Left lobe of liver (tissue), 2 donors: ENCODE data around the gene PPP1R11. TPM values are rescaled to one million over a fixed set of nuclear protein-coding genes. Genes with fewer than 3 reads are reported as not detected.
"Not testable (repeated sequence)": the region's sequence is repeated elsewhere in the genome, so short reads cannot be mapped to it uniquely, and the experiment has no call there.

Experiments used
- ATAC-seq: fragments of 200-7000 bp; cut with Tn5 transposase; one replicate; pipeline ENCODE4 v1.9.1; 2020; ENCODE audit warnings: mild to moderate bottlenecking, moderate library complexity
- DNase-seq: peaks from one replicate; pipeline ENCODE4 v3.0.0-alpha.2; 2020; ENCODE audit warnings: low spot score
- total RNA-seq: library from RNA; stranded (reverse); gene quantifications from one replicate; pipeline ENCODE4 v1.2.1, GENCODE V29; 2021
- donor health status: DM: no; HTN: no; CAD: no; lungs with moderate emphysema.
- donor health status: DM: no; HTN: yes; CAD: no.

PPP1R11 gene
- total RNA-seq, 1 donor from 2014 or later, result 21.7 TPM

DNA sequence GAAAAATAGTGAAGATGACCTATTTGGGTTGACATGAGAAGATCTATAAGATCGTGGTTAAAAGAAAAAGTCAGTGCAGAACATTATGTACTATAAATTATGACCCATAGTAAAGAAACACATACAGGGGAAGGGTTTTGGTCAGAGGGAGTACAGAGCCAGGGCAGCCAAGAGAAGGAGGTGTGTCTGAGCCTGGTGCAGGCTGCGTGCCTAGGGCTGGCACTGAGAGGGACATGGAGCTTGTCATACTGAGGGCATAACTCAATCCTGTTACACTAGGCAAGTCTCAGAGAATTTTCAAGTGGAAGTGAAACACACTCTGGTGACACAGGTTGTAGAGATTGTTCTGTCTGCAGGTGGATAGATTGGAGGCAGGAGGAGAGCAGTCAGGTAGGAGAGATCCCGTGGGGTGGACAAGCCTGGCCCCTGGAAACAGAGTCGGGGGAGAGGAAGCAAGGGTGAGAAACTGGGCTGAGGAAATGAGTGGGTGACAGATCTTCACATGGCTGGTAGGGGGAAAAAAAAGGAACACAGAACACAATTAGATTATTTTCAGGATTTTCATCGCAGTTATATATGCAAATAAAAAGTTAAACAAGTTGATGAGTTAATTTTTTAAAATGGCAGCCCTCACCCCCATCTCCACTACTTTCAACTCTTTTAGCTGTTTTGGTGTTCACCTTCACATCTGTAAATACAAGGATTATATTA lies 27.1 kb downstream of the PPP1R11 start:
- ATAC-seq, result no peak

DNA sequence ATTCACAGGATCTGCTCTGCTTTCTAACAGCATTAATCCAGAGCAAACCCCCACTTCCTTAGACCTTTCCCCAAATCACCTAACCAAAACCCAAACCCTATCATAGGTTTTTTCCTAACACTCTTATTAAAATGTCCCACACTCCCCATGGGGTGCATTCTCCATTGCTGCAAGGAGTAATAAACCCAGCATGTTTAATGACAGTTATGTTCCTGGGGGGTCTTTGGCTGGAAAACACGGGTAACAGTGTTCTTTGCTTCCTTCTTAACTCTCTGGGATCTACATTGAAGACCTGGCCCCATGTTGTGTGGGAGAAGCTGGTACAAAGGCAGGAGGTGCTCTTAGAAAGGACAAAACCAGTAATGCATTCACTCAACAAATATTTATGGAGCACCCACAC lies 29.8 kb downstream of the PPP1R11 start:
- ATAC-seq (no peak), DNase-seq (no peak)

More for the DNA sequence above, 27.1 kb downstream of the PPP1R11 start:
- DNase-seq, result no peak

GRCh38 chr6:30097902-30098768 lies 31.1 kb downstream of the PPP1R11 start:
- no peak for DNase-seq
- ATAC-seq, result no peak

- DNase-seq, result no peak
- ATAC-seq, result no peak
These were observed 33.2 kb downstream of the PPP1R11 start for GRCh38 chr6:30100154-30100553.

- ATAC-seq (peak; percentile 23), DNase-seq (peak; percentile 51)
These were observed 33.8 kb downstream of the PPP1R11 start for GRCh38 chr6:30100585-30101443.

DNA sequence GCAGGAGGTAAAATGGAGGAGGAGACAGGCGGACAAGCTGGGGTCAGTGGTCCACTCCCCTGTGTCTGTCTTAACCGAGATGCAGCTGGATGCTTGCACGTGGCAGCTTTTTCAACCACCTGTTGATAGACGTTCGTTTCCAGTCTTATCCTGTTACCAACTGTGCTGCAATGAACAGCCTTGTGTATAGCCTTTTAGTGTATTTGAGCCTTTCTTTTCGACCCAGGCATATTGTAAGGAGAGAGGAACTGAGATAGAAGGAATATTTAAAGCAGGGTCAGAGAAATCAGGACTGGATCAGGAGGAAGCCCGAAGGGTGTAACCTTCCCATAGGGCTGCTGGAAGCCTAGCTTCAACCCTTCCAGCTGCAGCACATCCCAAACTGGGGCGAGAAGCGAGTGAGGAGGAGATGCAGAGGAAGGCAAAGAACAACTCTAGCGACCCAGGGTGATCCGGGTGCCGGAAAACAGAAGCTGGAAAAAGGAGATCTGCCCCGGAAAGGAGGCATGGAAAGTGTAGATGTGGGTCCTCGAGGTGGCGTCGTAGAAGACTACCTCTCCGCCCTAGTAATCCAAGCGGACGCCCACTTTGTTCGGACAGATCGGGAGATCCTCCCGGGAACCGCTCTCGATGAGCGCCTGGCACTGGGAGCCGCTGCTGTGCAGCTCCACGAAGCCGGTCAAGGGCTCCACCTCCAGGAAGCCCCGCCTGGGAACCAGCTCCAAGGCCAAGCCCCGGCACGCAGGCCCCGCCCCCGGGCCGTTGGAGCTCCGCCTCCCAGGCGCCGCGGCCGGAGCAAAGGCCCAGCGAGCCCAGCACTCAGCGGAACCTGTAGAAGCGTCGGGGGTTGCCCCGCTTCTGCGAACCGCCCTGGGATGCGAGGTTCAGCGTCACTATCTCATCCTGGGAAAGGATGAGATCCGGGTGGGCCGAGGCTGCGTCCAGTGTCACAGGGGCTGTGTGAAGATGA lies 34.7 kb downstream of the PPP1R11 start:
- peak; percentile 91 for ATAC-seq

DNA sequence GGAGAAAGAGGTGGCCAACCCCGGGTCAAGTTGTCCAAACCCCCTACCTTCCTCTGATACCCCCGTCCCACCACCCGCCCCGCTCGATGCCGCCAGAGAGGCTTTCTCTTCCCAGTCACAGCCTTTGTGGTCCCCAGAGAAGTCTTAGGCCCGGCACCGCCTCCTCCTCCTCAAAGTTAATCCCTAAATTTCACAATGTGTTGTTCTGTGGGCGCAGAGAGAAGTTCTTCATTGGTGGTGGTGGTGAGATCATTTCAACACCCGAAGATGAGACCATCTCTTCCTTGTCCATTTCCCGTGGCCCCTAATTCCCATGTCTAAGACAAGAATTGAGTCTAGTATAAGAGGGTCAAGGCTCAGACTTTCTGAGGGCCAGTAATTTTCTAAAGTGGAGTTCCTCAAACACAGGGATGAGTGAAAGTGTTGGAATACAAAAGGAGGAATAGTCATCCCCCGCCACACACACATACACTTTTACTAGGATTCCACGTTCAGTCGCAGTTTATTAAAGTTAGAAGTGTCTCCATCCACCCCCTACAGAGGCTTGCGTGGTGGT lies 35.5 kb downstream of the PPP1R11 start:
- peak; percentile 2 for ATAC-seq
- DNase-seq, result no peak

More for the DNA sequence above, 34.7 kb downstream of the PPP1R11 start:
- DNase-seq, result peak; percentile 91

DNA sequence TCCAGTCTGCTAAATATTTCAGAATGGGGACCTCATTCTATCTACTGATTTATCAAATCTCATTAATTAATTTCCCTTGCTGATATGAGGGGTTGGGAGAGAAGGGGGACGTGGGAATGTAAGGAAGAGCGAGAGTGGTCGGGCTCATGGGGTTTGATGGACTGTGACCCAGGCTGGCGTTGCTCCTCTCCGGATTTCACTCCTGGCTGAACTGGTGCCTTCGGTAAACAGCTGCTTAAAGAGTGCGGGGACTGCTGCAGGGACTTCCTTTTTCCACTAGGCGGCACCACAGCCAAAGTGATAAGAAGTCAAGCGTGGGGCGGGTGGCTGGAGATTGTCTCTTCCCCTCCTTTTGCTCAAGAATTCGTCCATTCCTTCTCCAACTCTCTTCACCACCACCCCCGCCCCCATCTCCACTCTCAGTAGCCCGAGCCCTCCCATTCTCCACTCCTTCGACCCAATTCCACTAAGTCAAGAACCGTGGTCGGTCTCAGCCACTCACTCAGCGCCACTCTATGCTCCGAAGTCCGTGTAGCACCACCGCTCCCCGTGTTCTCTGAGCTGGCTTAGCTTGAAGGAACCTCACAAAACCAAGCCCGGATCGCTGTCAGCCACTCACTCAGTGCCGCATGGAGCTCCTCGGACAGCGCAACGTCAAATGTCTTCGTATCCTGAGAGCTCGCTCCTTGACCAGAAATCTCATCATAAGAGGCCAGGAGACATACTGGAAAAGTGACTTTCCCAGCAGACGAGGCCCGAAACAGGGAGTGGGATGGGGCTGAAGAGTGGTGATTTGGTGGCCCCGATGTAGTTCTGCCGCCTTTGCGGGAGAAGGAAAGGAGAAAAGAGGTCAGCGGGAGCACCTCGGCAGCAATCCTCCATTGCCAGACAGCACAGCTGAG lies 36.2 kb downstream of the PPP1R11 start:
- peak; percentile 87 for DNase-seq
- peak; percentile 85 for ATAC-seq

- DNase-seq (no peak), ATAC-seq (no peak)
These were observed 36.8 kb downstream of the PPP1R11 start for GRCh38 chr6:30103872-30104179.

GRCh38 chr6:30104661-30105060 lies 37.7 kb downstream of the PPP1R11 start:
- ATAC-seq (no peak), DNase-seq (no peak)

DNA sequence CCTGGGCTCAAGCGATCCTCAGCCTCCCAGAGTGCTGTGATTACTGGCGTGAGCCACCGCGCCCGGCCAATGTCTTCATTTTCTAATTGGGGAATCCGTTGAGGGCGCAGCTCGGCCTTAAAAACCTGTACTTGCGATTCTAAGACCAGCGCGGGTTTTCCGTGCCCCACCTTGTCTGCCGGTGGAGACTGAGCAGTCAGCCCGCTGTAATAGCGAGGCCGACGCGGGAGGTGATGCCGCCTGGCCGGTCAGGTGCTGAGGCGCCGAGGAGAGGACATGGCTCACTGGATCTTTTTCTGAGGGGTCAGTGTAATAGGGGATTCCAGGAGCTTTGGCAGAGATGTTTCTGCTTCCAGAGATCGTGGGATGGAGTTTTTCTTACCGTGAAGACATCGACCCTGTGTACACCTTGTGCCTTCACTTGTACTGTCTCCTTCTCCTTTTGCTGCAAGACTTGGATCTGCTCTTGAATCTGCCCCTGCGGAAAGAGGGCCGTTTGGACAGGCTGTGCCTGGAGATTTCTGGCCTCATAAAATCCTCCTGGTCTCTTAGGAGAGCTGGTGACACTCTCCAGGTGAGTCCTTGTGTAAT lies 44.4 kb downstream of the PPP1R11 start:
- DNase-seq (no peak), ATAC-seq (no peak)

GRCh38 chr6:30112402-30112994 lies 45.5 kb downstream of the PPP1R11 start:
- peak; percentile 39 for ATAC-seq
- DNase-seq, result no peak

DNA sequence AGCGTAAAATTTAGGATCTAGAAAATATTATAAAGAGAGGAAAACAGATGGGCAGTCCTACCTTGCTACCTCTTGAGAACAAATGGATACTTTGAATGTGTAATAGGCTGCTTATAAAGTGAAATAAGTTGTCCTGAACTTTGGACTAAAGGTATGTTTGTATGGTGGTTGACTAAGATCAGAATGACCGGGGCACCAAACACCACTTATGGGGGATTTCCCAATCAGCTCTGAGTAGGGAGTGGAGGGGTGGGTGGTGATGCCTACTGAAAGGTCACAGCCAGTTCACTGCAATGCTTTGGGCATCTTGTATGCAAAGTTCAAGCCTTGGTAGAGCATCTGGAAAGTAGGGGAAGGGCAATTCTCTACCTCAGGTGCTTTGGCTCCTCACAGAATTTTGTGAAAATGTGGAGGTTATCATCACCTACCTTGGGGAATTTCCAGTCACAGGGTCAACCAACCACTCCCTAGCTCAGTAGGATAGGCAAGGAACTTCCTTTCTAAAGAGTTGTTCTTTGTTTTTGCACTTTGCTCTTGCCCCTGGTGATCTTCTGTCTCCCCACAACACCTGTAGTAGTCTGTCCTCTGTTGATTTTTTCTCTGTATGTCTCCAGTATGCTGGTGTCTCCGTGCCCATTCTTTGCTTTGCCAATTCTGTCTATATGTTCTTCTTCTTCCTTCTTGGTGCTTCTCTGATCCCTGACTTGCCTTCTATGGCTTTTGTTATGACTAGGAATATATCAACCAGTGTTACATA lies 46.2 kb downstream of the PPP1R11 start, which contains the start of gene TRIM31:
TSS of gene TRIM31 (minus strand) at position 88 of the 757 bp plus-strand sequence. CDS start 285 bp downstream, outside the sequence.
- DNase-seq (no peak), ATAC-seq (peak; percentile 31)

- no peak for DNase-seq
- ATAC-seq, result no peak
These were observed 46.8 kb downstream of the PPP1R11 start for GRCh38 chr6:30113841-30114240.

DNA sequence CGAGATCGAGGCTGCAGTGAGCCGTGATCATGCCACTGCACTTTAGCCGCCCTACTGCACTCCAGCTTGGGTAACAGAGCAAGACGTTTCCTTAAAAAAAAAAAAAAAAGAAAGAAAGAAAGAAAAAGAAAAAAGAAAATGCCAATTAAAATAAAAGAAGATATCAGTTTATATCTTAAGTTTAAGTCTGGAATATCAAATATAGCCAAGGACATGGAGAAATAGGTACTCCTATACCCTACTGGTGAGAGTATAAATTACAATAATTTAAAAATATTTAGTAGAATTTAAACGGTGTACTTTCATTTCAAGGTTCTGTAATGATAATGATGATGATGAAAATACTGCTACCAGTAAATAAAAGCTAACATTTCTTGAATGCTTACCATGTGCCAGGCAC lies 49.7 kb downstream of the PPP1R11 start:
- no peak for ATAC-seq
- DNase-seq, result no peak

DNA sequence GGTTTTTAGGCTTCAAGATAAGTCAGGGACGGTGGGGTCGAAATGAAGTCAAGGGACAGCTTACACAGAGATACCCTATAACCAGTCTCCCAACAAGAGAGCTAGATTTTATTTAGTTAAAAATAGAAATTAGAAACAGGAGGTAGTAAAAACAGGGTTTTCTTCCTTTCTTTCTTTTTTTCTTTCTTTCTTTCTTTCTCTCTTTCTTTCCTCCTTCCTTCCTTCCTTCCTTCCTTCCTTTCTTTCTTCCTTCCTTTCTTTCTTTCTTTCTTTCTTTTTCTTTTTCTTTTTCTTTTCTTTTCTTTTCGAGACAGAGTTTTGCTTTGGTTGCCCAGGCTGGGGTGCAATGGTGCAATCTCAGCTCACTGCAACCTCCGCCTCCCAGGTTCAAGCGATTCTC lies 51.7 kb downstream of the PPP1R11 start:
- ATAC-seq, DNase-seq: not testable (repeated sequence)
